PC-9 (cell line): ENCODE measurements around the gene MAGEA9B.

Experiments used
- EZH2 ChIP-seq: fragments of 200-600 bp; sonication (generic); IDR thresholded peaks from 2 replicates; pipeline ENCODE4 v1.8.0; 2017; ENCODE audit warnings: antibody characterized with exemption, low read depth
- TF ChIP-seq, protein P1 (sequence below): fragments of 200-600 bp; sonication (generic); conservative IDR thresholded peaks from 2 replicates; pipeline ENCODE4 v1.6.1; 2017; ENCODE audit warnings: mixed run types, antibody characterized with exemption, mild to moderate bottlenecking, moderate library complexity

DNA sequence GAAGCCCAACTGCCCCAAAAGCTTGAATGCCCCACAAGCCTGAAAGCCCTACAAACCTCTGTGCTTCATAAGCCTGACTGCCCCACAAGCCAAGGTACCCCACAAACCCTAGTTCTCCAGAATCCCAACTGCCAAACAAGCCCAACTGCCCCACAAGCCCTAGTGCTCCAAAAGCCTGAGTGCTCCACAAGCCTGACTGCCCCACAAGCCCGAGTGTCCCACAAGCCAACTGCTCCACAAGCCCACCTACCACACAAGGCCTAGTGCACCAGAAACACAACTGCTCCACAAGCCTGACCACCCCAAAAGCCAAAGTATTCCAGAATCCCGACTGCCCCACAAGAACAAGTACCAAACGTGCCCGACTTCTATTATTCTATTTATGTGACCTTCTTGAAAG, 23.9 kb downstream of the MAGEA9B start:
- TF ChIP-seq, protein P1, sequence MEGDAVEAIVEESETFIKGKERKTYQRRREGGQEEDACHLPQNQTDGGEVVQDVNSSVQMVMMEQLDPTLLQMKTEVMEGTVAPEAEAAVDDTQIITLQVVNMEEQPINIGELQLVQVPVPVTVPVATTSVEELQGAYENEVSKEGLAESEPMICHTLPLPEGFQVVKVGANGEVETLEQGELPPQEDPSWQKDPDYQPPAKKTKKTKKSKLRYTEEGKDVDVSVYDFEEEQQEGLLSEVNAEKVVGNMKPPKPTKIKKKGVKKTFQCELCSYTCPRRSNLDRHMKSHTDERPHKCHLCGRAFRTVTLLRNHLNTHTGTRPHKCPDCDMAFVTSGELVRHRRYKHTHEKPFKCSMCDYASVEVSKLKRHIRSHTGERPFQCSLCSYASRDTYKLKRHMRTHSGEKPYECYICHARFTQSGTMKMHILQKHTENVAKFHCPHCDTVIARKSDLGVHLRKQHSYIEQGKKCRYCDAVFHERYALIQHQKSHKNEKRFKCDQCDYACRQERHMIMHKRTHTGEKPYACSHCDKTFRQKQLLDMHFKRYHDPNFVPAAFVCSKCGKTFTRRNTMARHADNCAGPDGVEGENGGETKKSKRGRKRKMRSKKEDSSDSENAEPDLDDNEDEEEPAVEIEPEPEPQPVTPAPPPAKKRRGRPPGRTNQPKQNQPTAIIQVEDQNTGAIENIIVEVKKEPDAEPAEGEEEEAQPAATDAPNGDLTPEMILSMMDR, result no peak
- TF ChIP-seq EZH2, result no peak
